ENCODE measurements around the gene KCNMA1.
A peak's percentile ranks its signal among the peaks of the same experiment; 100 is the strongest.

Gene KCNMA1

GRCh38 chr10:77442699-77443189 is 194.9 kb downstream of the KCNMA1 start:
- DNase-seq, result no peak

- no peak for DNase-seq
These were observed 196.0 kb downstream of the KCNMA1 start for GRCh38 chr10:77441353-77442166.

GRCh38 chr10:77436257-77436975 is 201.2 kb downstream of the KCNMA1 start:
- DNase-seq, result no peak

- no peak for DNase-seq
These were observed 204.1 kb downstream of the KCNMA1 start for GRCh38 chr10:77433546-77433945.

- DNase-seq, result peak in 2 of 4 experiments; percentile 7 to 21
These were observed 205.4 kb downstream of the KCNMA1 start for GRCh38 chr10:77431980-77432797.

GRCh38 chr10:77431209-77431611 is 206.4 kb downstream of the KCNMA1 start:
- no peak for DNase-seq

GRCh38 chr10:77430530-77430929 is 207.1 kb downstream of the KCNMA1 start:
- peak in 1 of 4 experiments; percentile 8 for DNase-seq

GRCh38 chr10:77428691-77429395 is 208.8 kb downstream of the KCNMA1 start:
- peak; percentile 34 to 67 (median 55) for DNase-seq

- DNase-seq, result no peak
These were observed 213.4 kb downstream of the KCNMA1 start for GRCh38 chr10:77424257-77424656.

GRCh38 chr10:77422491-77423338 is 214.9 kb downstream of the KCNMA1 start:
- DNase-seq, result no peak

GRCh38 chr10:77421591-77421990 is 216.0 kb downstream of the KCNMA1 start:
- no peak for DNase-seq

- DNase-seq, result no peak
These were observed 216.6 kb downstream of the KCNMA1 start for GRCh38 chr10:77420947-77421523.

- no peak for DNase-seq
These were observed 217.6 kb downstream of the KCNMA1 start for GRCh38 chr10:77419979-77420378.

- no peak for DNase-seq
These were observed 218.6 kb downstream of the KCNMA1 start for GRCh38 chr10:77419056-77419455.

- no peak for DNase-seq
These were observed 219.6 kb downstream of the KCNMA1 start for GRCh38 chr10:77417806-77418640.

GRCh38 chr10:77417359-77417758 is 220.2 kb downstream of the KCNMA1 start:
- DNase-seq, result no peak

GRCh38 chr10:77416311-77417135 is 221.1 kb downstream of the KCNMA1 start:
- DNase-seq, result no peak

- DNase-seq, result no peak
These were observed 222.2 kb downstream of the KCNMA1 start for GRCh38 chr10:77415313-77415960.

Data from suppressor macrophage (primary cell).